ENCODE data around the gene CCR1.
"Not testable (repeated sequence)": the region's sequence is repeated elsewhere in the genome, so short reads cannot be mapped to it uniquely, and the experiment has no call there.

Gene CCR1

DNA sequence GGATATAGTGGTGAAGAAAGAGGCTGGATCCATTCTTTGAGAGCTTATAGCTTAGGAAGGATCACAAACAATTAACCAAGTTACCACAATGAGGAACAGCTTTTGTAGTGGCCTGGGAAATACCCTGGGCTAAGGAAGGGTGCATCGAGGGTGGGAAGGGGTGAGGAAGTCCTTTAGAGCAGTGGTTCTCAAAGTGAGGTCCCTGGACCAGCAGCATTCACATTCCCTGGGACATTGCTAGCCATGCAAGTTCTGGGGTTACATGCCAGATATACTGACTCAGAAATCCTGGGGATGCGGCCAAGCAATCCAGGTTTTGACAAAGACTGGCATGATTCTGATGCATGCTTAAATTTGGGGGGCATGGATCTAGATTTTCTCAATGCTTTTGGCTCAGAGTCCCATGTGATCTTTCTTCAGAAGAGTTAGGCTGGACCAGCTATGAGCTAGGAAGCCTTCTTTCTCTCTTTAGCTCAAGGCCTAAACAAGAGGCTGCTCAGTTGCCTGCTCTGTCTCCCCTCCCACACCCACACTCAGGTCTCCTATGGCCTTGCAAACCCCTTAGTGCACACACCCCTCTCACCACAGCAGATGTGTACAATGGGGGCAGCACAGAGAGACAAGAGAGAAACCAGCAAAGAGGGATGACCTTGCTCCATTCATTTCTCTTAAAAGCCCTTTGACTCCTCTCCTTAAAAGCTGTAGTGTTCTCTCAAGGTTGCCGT lies 1.8 kb upstream of the CCR1 start:
- no peak for DNase-seq

GRCh38 chr3:46209053-46209452 lies 940 bp upstream of the CCR1 start:
- no peak for DNase-seq

DNA sequence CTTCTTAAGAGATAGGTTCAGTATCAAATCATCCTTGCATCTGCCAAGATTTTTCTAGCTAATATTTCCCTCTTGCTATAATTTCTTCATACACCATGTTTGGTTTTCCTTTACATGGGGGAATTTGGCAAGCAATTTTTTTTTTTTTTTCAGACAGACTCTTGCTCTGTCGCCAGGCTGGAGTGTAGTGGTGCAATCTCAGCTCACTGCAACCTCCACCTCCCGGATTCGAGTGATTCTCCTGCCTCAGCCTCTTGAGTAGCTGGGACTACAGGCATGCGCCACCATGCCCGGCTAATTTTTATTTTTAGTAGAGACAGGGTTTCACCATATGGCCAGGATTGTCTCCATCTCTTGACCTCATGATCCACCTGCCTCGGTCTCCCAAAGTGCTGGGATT lies 599 bp downstream of the CCR1 start:
- not testable (repeated sequence) for DNase-seq

GRCh38 chr3:46206282-46207015 lies 1.7 kb downstream of the CCR1 start:
- DNase-seq: no peak

GRCh38 chr3:46205286-46205960 lies 2.7 kb downstream of the CCR1 start:
- no peak for DNase-seq

DNA sequence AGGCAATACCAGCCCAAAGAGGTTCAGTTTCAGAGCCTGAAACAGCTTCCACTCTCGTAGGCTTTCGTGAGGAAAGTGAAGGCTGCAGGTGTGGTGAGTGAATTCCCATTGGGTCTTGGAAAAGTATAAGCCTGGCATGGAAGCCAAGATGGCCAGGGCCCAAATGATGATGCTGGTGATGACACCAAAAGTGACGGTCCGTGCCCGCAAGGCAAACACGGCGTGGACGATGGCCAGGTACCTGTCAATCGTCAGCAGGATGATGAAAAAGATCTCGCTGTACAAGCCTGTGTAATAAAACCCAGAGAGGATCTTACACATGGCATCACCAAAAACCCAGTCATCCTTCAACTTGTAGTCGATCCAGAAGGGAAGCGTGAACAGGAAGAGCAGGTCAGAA lies 4.4 kb downstream of the CCR1 start:
- DNase-seq: no peak

DNA sequence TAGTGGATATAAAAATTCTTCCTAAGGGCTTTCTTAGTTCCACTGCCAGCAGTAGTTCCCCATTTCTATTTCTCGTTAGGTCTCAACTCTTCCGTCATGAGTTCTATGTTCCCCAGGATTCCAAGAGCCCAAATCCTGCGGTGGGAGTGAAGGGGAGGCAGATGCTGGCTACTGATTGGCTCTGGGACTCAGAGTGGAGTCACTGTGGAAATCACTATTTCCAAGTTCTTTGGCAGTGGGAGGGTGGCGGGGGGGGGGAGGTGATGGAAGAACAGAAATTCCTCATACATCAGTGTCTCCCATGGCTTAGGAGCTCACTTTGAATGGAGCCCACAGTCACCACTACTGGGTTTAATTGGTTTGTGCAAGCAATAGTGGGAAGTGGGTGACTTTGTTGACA lies 5.6 kb downstream of the CCR1 start:
- no peak for DNase-seq

- no peak for DNase-seq
Observed at GRCh38 chr3:46200790-46201189, 7.3 kb downstream of the CCR1 start.

DNA sequence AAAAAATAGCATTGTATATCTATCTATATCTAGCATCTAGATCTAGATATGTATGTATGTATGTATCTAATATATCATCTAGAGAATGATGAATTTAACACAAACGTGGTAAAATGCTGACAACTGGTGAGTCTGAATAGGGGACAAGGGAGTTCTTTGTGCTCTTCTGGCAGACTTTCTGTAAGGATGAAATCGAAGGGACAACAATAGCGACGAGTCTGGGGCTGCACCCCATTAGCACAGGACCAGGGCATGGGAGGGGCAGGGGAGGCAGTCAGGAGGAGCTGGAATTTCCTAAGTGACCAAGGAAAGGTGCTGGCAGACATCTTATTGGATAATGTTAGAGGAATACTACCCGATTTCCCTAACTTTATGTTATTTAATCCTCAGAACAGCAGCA lies 7.9 kb downstream of the CCR1 start:
- DNase-seq: no peak

GRCh38 chr3:46196261-46196957 lies 11.7 kb downstream of the CCR1 start:
- no peak for DNase-seq

DNA sequence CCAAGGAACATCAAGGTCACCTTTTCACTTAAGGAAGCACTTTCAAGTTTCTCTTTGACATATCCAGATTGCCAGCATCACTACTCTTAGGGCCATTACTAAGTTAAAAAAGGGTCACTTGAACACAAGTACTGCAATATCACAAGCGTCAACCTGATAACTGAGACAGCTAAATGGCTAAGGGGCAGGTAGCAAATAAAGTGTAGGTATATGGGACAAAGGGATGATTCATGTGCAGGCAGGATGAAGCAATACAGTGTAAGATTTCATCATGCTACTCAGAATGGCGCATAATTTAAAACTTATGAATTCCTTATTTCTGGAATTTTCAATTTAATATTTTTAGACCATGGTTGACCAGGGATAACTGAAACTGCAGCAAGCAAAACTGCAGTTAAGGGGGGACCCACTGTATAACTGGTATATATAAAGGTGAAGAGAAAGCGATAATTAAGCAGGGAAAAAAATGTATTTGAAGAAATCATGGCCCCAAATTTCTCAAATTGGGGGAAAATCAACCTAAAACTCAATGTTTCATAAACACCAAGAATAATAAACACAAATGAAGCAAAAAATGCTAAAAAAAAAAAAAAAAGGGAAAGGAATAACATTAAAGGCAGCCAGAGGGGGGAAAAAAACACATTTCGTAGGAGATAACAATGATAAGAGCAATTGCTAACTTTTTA lies 13.1 kb downstream of the CCR1 start:
- DNase-seq: no peak

DNA sequence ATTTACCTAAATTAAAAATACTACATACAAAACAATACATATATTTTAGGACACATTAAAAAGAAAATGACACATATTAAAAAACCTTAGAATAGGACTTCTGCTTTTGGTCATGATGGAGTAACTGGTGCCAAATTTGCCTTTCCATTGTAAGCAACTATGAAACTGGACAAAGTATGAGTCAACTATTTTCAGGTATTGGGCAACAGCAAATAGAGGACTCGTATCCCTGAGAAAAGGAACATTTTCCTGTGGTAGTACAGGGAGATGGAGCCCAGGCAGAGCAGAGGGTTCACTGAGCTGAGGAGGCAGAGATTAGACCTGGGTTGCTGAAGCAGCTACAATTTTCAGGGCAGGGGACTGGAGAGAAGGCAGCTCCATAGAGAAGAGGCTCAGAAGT lies 14.7 kb downstream of the CCR1 start:
- no peak for DNase-seq

- no peak for DNase-seq
Observed at GRCh38 chr3:46192939-46193338, 15.2 kb downstream of the CCR1 start.

DNA sequence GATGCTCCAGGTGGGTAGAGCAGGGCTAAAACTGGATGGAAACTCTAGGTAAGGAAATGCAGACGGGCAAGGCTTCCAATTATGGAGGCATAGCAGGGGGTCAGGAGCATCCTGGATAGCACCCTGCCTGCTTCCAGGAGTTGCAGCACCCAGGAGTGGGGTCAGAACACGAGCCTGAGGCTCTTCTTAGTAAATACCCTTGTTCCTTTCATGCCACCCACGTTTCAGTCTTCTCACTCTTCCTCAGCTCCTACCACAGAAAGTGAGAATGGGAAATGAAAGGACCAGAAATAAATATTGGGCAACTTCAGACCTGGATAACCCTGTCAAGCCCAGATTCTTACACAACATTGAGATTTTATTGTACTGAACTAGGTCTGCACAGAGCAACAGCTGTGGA lies 16.4 kb downstream of the CCR1 start:
- DNase-seq: no peak

DNA sequence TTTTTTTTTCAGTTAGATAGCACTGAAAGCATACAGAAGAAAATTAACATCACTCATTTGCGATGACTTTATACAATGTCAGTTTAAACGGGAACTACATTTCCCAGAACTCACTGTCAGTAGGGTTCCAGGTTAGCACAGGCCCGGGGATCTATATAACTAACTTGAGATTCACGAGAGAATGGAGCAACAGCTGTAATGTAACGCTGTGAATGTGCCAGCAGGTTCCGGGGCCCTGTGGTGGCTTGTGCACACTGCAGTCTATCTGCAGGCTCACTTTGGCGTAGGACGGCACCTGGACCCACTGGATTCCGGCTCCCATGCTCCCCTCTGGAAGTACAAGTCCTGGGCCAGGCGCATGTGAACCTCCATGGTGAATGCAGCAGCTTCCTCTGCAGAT lies 19.4 kb downstream of the CCR1 start:
- DNase-seq: no peak

DNA sequence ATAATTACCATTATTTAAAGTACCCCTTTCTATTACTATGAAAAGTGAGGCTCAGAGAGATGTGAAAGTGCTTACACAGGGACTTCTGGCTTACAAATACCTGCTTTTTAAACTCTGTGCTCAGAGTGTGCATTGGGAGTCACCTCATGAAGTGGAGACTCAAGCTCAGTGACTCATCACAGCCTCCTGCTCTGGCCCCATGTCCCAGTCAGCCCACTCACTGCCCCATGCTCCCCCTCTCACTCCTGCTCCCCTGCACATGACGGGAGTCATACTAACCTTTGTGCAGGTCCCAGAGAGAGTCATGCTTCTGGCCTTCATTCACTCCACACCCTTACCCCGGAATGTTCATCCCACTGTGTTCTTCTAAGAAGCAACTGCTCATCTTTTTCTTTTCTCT lies 20.2 kb downstream of the CCR1 start:
- no peak for DNase-seq

DNA sequence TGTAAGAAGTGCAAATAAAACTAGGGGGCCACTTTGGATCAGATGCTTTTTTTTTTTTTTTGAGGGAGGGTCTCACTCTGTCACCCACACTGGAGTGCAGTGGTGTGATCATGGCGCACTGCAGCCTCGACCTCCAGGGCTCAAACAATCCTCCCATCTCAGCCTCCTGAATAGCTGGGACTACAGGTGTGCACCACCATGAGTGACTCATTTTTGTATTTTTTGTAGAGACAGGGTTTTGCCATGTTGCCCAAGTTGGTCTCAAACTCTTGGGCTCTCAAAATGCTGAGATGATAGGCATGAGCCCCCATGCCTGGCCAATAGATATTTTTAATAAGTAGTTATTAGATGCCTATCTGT lies 20.8 kb downstream of the CCR1 start:
- no peak for DNase-seq

- DNase-seq: no peak
Observed at GRCh38 chr3:46186471-46187340, 21.4 kb downstream of the CCR1 start.

GRCh38 chr3:46184469-46184868 lies 23.6 kb downstream of the CCR1 start:
- DNase-seq: no peak

DNA sequence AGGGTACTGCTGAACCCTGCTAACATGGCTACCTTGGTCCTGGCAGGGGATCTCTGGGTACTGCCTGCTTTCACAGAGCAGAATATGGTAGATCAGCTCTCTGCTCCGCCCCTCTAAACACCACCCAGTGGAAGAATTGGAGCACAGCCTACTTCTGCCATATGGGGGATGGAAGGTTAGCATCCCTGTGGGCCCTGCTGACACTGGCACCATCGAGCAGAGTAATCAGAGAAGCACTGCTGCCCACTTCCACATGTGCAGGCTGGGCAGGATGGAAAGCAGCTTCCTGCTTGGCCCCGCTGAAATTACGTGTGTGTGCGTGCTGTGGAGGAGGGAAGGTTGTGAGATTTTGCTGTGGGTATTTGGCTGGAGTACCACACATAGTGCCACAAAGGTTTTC lies 24.8 kb downstream of the CCR1 start:
- DNase-seq: no peak

DNA sequence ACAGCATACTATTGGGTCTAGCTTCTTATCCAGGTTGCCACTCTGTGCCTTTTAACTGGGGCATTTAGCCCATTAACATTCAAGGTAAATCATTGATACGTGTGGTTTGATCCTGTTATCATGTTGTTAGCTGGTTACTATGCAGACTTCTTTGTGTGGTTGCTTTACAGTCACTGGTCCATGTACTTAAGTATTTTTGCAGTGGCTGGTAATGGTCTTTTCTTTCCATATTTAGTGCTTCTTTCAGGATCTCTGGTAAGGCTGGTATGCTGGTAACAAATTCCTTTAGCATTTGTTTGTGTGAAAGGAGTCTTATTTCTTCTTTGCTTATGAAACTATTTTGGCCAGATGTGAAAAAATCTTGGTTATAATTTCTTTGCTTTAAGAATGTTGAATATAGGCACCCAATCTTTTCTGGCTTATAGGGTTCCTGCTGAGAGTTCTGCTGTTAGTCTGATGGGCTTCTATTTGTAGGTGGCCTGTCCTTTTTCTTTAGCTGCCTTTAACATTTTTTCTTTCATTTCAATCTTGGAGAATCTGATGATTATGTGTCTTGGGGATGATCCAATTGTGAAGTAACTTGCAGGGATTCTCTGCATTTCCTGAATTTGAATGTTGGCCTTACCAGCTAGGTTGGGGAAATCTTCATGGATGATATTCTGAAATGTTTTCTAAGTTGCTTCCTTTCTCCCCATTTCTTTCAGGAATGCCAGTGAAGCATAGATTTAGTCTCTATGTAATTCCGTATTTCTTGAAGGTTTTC lies 39.3 kb downstream of the CCR1 start:
- DNase-seq: no peak
